GM19372 (cell line): ENCODE measurements around the gene ATP13A3.
"Not testable (repeated sequence)": the region's sequence is repeated elsewhere in the genome, so short reads cannot be mapped to it uniquely, and the experiment has no call there.

Source experiments
- ATAC-seq: cut with Tn5 transposase; IDR thresholded peaks from one replicate; pipeline ENCODE4 v1.9.1; 2021; ENCODE audit warnings: mild to moderate bottlenecking, low read depth, moderate library complexity; ENCODE audit not compliant: unreplicated experiment

The ATP13A3 gene

DNA sequence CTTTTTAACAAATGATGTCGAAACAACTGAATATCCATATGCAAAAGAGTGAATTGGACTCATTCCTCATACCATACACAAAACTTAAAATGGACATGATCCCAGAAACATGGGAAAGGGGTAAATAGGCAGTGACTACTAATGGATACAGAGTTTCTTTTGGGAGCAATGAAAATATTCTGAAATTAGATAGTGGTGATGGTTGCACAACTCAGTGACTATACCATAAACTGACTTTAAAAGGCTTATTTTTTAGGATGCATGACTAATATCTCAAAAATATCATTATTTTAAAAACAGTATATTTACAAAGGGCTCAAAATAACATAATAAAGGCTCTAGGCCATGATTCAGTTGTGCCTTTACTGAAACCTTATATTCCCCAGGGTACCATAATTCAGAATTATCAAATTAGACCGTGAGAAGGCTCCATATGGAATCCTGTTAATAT is 16.3 kb upstream of the ATP13A3 start:
- ATAC-seq, result no peak

DNA sequence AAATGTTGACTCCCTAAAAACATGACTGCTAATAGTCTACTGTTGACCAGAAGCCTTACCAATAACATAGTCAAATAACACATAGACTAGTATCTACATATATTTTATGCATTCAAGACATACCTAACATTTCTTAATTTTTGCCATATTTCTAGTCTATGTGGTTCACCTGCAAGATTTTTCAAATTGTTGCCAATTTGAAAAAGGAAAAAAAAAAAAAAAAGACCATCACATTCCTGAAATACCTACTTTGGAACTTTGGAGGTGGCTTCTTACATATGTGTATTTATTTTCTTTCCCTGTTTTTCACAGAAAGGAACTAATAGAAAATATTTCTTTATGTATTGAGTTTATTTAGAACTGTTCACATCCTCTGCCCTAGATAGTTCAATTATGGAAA is 13.4 kb upstream of the ATP13A3 start:
- ATAC-seq, result no peak

DNA sequence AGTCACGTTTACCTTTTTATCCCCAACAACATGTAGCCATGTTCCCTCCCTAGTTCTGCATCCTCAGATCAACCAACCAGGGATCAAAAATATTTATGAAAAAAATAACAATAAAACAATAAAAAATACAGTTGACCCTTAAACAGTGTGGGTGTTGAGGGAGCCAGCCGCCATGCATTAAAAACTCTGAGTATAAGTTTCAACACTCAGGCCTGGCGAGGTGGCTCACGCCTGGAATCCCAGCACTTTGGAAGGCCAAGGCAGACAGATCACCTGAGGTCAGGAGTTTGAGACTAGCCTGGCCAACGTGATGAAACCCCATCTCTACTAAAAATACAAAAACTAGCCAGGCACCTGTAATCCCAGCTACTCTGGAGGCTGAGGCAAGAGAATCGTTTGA is 12.7 kb upstream of the ATP13A3 start:
- ATAC-seq, result not testable (repeated sequence)

DNA sequence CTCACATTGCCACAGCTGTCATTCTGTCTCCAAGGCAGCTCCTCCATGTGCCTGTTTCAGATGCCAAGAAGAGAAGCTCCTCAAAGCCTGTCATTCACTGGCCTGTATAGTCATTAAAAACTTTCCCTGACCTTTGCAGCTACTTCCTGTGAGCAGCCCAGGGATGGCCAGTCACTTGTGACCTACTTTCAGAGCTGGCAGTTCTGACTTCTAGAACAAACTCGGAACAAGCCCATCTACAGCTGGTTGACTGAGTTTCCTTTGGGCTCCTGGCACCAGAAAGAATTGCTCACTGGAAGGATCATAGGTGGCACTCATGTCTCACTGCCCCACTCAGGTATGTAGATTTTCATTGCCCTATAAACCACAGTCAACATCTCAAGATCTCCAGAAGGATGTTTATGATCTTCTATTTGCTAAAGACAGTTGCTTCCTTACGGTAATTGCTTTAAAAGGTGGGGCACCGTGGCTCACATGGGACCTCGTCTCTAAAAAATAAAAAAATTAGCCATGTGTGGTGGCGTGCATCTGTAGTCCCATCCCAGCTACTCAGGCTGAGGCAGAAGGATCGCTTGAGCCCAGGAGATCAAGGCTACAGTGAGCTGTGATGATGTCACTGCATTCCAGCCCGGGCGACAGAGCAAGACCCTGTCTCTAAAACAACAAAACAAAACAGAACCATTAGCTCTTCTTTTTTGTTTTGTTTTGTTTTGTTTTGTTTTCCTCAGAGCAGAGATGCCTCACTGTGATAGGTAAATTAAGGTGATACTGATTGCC is 11.2 kb upstream of the ATP13A3 start:
- ATAC-seq, result no peak

DNA sequence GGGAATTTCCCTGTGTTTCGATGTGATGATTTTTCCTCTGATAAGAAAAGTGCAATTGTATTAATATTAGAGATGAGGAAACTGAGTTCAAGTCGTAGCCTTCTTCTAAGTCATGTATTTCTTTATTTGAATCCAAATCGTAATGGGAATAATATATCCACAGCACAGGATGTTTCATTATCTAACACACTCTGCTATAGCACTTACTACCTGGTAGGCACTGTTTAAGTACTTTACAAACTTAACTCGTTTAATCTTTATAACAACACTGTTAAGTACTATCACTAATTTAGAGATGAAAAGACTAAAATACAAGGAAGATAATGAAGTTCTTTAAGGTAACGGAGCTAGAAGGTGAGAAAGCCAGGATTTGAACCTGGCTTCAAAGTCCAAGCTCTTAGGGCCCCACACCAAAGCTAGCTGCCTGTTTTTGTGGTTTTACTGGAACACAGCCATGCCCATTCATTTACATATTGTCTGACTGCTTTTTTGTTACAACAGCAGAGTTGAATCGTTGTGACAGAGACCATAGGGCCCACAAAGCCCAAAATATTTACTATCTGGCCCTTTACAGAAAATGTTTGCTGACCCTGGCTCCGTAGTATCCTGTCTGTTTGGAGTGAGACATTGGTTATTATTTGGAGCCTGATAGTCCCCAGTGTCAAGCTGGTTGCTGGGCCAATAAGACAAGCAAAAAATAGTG is 9.6 kb upstream of the ATP13A3 start:
- no peak for ATAC-seq

DNA sequence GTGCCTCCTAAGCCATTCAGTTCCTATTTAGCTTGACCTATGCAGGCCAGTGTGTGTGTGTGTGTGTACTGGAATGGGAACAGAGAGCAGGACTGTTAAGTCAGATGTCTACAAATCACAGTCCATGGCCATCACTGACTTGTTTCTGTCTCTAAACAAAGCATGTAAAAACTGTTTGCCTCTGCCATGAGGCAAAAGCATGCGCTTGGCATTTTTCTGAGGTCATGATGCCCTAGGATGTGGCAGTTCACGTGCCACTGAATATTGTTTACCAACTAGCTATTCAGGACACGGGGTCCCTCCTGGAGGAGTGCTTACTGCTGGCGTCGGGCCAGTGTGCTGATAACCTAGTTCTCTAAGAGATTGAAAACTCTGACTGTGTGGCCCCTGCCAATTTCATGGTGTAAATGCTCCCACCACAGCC is 8.2 kb upstream of the ATP13A3 start:
- ATAC-seq, result no peak

DNA sequence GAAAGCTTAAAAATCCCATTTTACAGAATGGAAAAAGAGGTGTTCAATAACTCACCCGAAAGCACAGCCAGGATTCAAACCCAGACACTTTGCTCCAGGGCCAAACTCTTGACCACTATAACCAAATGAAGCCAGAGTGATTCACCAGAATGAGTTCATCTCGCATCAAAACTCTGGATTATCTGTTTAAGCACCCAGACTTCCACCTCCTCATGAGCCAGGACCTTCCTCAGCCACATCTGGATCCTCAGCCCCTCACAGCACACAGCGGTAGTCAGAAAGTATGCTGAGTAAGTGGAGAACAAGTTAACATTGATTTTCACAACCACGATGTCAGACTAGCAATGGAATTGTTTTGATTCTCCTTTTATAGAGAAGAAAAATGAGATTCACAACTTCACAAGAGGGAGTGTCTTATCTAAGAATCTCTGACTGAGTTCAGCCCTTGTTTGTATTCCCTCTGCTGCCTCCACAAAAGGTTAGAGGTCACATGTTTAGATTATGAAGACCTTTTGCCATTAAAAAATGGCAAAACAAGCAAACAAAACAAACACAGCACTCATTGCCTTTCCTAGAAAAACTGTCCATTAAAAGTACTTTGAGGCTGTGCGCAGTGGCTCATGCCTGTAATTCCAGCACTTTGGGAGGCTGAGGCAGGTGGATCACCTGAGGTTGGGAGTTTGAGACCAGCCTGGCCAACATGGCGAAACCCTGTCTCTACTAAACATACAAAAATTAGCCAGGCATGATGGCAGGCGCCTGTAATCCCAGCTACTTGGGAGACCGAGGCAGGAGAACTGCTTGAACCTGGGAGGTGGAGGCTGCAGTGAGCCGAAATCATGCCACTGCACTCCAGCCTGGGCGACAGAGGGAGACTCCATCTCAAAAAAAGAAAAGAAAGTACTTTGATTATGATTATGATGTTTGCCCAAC is 7.5 kb upstream of the ATP13A3 start:
- not testable (repeated sequence) for ATAC-seq

DNA sequence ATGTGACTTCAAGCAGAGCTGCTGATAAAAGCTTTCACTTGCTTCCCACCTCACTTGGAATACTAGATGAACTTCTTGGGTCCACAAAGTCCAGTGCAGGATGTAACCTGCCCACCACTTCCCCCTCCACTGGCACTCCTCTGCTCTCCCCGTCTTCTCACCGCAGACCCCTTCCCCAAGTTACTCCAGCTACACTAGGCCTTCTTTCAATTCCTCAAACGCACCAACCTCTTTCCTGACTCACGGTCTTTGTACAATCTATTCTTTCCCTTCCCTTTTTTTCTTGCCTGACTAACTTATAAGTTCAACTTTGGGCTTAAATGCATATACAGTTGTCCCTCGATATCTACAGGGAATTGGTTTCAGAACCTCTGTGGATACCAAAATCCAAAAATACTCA is 5.2 kb upstream of the ATP13A3 start:
- ATAC-seq, result no peak

DNA sequence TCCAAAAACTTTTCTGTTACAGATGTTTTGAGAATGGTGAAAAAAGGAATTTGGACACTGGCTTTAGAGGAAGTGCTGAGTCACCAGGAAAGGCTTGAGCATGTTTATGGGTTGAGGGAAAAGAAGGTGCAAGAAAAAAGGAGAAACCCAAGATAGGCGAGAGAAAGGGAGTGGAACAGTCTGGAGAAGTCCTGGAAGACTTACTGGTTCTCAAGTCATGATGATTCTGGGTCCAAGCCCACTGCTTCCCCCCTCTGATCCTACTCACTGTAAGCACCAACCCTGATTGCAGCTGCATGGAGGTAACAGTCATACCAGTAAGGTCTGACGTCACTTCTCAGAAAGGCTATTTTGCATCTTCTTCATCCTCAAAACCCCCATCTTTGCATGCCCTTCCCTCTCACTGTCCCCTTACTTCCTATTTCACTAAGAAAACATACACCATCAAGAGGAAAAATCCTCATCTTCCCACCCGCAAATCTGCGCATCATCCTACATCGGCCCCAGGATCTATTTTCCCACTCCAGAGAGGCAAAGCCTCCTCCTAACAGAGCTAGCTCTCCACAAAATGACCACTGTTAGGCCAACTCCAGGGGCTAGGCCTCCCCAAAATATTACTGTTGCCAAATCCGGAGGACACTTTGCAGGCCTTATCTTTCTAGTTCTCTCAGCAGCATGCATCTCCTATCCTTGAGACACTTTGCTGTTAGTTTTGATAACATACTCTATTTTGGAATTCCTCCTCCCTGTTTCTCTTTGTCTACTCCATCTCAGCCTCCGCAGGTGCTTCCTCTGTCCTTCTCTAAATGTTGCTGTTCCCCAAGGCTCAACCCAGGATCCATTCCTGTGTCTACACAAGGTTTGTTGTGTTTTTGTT is 3.2 kb upstream of the ATP13A3 start:
- ATAC-seq, result no peak

DNA sequence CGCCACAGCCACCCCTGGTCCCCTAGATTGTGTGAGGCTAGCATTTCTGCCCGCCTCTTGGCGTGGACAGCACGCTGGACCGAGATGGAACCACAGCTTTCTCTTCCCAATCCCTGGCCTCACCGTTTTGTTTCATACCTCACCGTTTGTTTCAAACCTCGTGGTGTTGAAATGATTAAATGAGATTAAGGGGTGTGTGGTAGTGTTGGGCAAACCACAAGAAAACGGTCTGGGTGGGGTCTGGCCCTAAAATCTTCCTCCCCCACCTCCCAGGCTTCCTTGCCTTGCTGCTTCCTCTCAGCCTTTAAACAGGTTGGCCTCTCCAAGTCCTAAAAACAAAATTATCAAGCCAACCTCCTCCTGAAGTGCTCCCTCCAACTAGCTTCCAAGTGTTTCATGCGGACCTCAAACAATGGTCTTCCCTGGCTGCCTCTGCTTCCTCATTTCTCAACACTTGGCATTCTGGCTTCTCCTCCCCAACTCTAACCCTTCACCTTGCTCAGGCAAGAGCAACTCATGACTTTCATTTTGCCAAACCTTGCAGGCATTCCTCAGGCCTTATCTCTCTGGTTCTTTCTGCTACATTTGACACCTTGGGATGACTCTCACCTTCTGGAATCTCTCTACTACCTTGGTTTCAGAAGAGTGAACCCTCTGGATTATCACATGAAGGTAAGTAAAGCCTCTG is 1.4 kb upstream of the ATP13A3 start:
- ATAC-seq, result no peak

DNA sequence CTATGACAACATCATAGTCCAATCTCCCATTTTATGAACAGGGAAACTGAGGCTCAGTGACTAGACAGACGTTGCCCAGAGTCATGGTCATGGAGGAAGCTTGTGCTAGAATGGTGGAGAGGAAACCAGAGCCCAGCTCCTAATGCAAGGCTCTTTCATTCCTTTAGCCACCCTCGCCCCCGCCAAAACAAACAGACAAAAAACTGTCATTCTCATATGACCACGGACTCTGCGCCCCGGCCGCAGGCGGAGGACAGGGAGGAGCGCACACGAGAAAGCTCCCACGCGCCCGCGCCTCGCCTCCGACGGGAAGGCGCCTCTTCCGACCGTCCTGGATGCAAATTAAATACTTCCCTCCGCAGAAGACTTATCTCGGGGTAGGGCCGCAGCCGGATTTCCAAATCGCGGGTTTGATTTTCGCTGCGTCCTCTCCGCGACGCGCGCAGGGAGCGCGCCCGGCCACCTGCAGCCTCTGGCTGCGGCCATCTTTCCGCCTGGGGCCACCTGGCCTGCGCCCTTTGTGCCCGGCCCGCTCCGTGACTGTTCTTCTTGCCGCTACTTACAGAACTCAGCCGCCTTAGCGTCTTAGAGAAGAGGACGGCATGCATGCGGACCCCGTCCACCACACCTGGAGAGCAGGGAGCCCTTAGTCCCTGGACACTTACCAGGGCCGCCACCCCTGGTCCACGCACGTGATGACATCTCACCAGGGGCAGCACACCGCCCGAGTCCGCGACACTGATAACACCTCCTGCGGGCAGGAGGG is 670 bp upstream of the ATP13A3 start:
- ATAC-seq, result peak; percentile 25

DNA sequence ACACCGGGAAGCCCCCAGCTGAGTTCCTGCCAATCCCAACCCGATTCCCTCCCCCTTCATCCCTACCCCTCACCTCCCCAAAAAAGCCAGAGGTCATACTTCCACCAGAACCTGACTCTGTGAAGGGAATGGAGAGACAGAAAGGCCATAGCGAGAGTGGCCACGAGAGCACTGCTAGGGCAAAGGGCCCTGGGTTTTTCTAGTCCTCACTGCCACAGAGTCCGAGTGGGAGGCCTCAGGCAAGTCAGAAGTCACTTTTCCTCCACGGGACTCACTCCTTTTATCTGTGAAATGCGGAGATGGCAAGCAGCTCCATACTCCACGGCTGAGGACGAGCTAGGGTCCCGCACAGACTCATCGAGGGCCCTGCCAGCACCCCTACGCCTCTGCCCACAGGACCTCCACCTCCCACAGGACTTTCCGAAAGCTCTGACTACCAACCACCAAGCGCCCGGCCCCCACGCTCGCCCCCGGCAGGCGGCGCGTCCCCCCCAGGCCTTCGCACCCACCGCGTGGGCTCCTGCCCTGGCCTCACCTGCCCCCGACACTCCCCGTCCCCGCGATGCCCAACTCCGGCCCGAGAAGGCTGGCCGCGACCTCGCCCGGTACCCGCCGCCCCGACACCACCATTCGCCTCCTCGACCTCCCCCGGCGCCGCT is 792 bp downstream of the ATP13A3 start:
- peak; percentile 17 for ATAC-seq

DNA sequence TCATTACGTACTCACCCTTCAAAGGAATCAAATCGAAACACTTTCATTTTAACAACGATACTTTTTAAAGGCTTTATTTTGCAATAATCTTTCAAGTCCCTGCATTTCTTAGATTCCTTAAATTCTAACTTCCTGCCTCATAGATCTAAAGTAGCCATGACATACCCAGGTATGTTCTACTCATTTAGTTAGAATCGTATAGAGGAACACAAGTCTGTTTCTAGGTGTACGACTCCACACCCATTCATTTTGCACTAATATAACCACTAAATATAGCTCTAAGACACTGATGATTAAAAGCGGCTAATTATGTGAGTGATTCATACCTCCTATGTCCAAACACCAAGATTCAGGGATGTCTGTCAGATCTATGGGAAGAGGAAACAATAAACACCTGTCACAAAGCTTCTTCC is 1.3 kb downstream of the ATP13A3 start:
- ATAC-seq, result no peak

DNA sequence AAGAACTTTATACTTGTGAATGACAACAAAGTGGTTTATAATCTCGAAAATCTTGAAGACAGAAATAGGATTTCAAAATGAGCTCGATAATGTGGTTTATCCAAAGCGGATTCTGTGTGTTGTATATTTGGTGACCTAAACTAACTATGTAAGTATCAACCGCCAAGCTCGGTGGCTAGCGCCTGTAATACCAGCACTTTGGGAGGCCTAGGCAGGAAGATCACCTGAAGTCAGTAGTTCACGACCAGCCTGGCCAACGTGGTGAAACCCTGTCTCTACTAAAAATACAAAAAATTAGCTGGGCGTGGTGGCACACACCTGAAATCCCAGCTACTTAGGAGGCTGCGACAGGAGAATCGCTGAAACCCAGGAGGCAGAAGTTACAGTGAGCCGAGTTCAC is 2.2 kb downstream of the ATP13A3 start:
- no peak for ATAC-seq

DNA sequence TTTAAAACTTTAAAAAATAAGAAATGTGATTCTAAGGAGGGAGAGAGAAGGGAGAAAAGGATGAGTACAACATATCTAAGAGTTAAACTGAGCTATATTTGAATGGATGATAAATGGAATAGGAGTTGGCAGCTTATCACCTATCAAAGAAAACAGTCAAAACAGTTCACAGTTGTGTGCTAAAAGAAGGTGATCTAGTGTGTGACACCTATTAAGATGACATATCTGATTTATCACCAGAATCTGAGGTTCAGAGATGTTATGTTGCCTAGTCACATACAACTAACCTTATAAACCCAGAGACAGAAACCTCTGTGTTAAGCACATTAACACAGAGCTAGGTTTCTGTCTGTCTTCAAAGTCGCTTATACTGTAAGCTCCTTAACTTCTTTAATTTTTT is 3.0 kb downstream of the ATP13A3 start:
- no peak for ATAC-seq

DNA sequence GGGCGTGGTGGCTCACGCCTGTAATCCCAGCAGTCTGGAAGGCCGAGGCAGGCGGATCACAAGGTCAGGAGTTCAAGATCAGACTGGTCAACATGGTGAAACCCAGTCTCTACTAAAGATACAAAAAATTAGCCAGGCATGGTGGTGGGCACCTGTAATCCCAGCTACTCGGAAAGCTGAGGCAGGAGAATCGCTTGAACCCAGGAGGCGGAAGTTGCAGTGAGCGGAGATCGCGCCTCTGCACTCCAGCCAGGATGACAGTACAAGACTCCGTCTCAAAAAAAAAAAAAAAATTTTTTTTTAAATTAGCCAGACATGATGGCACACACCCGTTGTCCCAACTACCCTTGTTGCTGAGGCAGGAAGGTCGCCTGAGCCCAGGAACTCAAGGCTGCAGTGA is 4.0 kb downstream of the ATP13A3 start:
- not testable (repeated sequence) for ATAC-seq

DNA sequence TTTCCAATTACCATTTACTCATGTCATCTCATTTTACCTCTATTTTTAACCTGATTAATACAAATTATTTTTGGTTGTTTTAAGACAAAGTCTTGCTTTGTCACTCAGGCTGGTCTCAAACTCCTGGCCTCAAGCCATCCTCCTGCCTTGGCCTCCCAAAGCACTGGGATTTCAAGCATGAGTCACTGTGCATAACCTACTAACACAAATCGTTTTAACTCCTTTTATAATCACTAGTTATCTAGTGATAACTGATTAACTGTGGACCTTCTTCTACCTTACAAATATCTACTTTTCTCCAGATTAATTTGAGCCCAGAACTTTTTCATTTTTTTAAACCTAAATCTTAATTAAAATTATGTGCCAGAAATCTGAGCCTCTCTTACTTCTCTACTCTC is 4.6 kb downstream of the ATP13A3 start:
- ATAC-seq, result no peak

DNA sequence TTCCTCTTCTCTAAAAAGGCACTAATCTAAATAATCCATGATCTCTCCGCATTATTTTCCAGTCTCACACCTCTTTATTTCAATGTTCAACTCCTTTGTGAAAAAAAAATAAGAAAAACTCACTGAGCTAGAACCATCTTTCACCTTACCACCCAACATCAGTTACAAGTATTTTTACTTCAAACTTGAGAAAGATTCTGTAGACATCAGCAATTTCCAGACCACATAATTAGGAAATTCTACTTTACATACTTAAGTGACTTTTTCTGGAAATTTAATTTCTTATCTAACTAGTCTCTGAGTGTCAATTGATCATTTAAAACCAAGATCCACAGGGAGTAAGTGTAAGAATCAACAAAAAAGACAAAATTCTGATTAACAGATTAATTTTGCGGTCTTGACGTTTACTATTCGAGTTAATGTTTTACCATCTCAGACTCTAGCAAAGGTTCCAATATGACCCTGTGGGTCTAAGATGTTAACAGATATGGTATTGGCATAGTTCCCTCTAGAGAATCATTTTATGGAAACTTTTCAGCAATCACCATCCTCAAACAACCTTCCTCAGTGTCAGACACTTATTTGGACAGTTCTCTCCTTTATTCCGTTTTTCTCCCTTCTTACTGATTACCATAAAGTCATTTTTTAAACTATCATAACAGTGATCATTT is 5.1 kb downstream of the ATP13A3 start:
- no peak for ATAC-seq
